HEK293 (cell line): ENCODE measurements around the gene URGCP.

Experiments used
- CTCF ChIA-PET: fragments of 350-600 bp; formaldehyde crosslinking; extraction: SDS; loops from one replicate; lab custom pipeline; 2021; ENCODE audit warnings: antibody characterized with exemption; lab: Yijun Ruan, JAX
- POLR2A ChIA-PET: fragments of 300-600 bp; formaldehyde crosslinking; extraction: SDS; loops from one replicate; lab custom pipeline; 2020; ENCODE audit warnings: antibody characterized with exemption, inconsistent platforms; lab: Yijun Ruan, JAX
- H3K27ac ChIP-seq: fragments of 200-500 bp; sonication (Bioruptor generic); 2 replicates; pipeline ENCODE4 v1.5.1; 2014; ENCODE audit warnings: low read depth, low read length, control low read depth, inconsistent platforms; ENCODE audit errors: extremely low read depth
- H3K36me3 ChIP-seq, 2 experiments: fragments of 200-500 bp in 1 of 2; sonication (Bioruptor generic) in 1 of 2; 1 replicate in 1 of 2; 2 replicates in 1 of 2; pipeline ENCODE4 v1.5.1; 2014 to 2017; ENCODE audit warnings: inconsistent platforms in 2 of 2, low read length in 2 of 2; ENCODE audit not compliant: control insufficient read depth in 2 of 2, insufficient read depth in 1 of 2
- H3K4me1 ChIP-seq: fragments of 200-500 bp; sonication (Bioruptor generic); 2 replicates; pipeline ENCODE4 v1.5.1; 2014; ENCODE audit warnings: mild to moderate bottlenecking, low read length, inconsistent platforms; ENCODE audit not compliant: control insufficient read depth, insufficient read depth
- H3K4me3 ChIP-seq: 2 replicates; pipeline ENCODE4 v1.5.1; 2011; ENCODE audit warnings: low read depth, mild to moderate bottlenecking, control low read depth, low read length, moderate library complexity
- H3K9me3 ChIP-seq: fragments of 200-500 bp; sonication (Bioruptor generic); 2 replicates; pipeline ENCODE4 v1.5.1; 2014; ENCODE audit warnings: low read depth, low read length, inconsistent platforms; ENCODE audit not compliant: control insufficient read depth, insufficient read depth
- GLI4 ChIP-seq: fragments of 450-650 bp; formaldehyde crosslinking; IDR thresholded peaks from 2 replicates; pipeline ENCODE4 v1.5.1; 2016; ENCODE audit warnings: missing biosample characterization, missing genetic modification characterization
- HOXA7 ChIP-seq: sonication (generic); formaldehyde crosslinking; IDR thresholded peaks from 2 replicates; pipeline ENCODE4 v1.8.1; 2022; ENCODE audit warnings: missing genetic modification reagents, borderline replicate concordance
- ZBTB17 ChIP-seq: fragments of 450-650 bp; formaldehyde crosslinking; IDR thresholded peaks from 2 replicates; pipeline ENCODE4 v1.5.1; 2016; ENCODE audit warnings: missing biosample characterization, missing genetic modification characterization
- ZBTB21 ChIP-seq: fragments of 450-650 bp; formaldehyde crosslinking; IDR thresholded peaks from 2 replicates; pipeline ENCODE4 v1.5.1; 2017; ENCODE audit warnings: missing biosample characterization, missing genetic modification characterization
- ZBTB48 ChIP-seq: fragments of 450-650 bp; formaldehyde crosslinking; IDR thresholded peaks from 2 replicates; pipeline ENCODE4 v1.5.1; 2016; ENCODE audit warnings: missing biosample characterization, missing genetic modification characterization
- ZBTB7A ChIP-seq: fragments of 450-650 bp; formaldehyde crosslinking; IDR thresholded peaks from 2 replicates; pipeline ENCODE4 v1.5.1; 2016; ENCODE audit warnings: low read depth, missing biosample characterization, missing genetic modification characterization
- ZBTB8A ChIP-seq: fragments of 450-650 bp; formaldehyde crosslinking; IDR thresholded peaks from 2 replicates; pipeline ENCODE4 v1.5.1; 2016; ENCODE audit warnings: missing biosample characterization, missing genetic modification characterization
- ZNF121 ChIP-seq: fragments of 450-650 bp; formaldehyde crosslinking; IDR thresholded peaks from 2 replicates; pipeline ENCODE4 v1.5.1; 2016; ENCODE audit warnings: missing biosample characterization, missing genetic modification characterization
- ZNF423 ChIP-seq: fragments of 450-650 bp; formaldehyde crosslinking; IDR thresholded peaks from 2 replicates; pipeline ENCODE4 v1.5.1; 2016; ENCODE audit warnings: missing biosample characterization, missing genetic modification characterization
- ZNF473 ChIP-seq: fragments of 450-650 bp; formaldehyde crosslinking; IDR thresholded peaks from 2 replicates; pipeline ENCODE4 v1.5.1; 2017; ENCODE audit warnings: missing biosample characterization, missing genetic modification characterization
- ZNF501 ChIP-seq: fragments of 450-650 bp; formaldehyde crosslinking; IDR thresholded peaks from 2 replicates; pipeline ENCODE4 v1.5.1; 2016; ENCODE audit warnings: missing biosample characterization, missing genetic modification characterization
- ZNF514 ChIP-seq: fragments of 450-650 bp; formaldehyde crosslinking; IDR thresholded peaks from 2 replicates; pipeline ENCODE4 v1.5.1; 2016; ENCODE audit warnings: missing biosample characterization, missing genetic modification characterization
- ZNF626 ChIP-seq: fragments of 450-650 bp; sonication (Bioruptor Pico); formaldehyde crosslinking; IDR thresholded peaks from 2 replicates; pipeline ENCODE4 v1.5.1; 2018; ENCODE audit warnings: missing biosample characterization, missing genetic modification characterization, inconsistent platforms
- ZNF654 ChIP-seq: fragments of 450-650 bp; formaldehyde crosslinking; IDR thresholded peaks from 2 replicates; pipeline ENCODE4 v1.5.1; 2016; ENCODE audit warnings: low read depth, missing biosample characterization, missing genetic modification characterization
- ZNF658 ChIP-seq: fragments of 450-650 bp; formaldehyde crosslinking; IDR thresholded peaks from 2 replicates; pipeline ENCODE4; 2016; ENCODE audit warnings: missing biosample characterization, missing genetic modification characterization
- ZNF664 ChIP-seq: fragments of 450-650 bp; formaldehyde crosslinking; IDR thresholded peaks from 2 replicates; pipeline ENCODE4 v1.5.1; 2016; ENCODE audit warnings: missing biosample characterization, missing genetic modification characterization
- ZNF777 ChIP-seq: fragments of 450-650 bp; formaldehyde crosslinking; IDR thresholded peaks from 2 replicates; pipeline ENCODE4 v1.5.1; 2017; ENCODE audit warnings: missing biosample characterization, missing genetic modification characterization, borderline replicate concordance
- ZSCAN16 ChIP-seq: fragments of 450-650 bp; formaldehyde crosslinking; IDR thresholded peaks from 2 replicates; pipeline ENCODE4 v1.5.1; 2016; ENCODE audit warnings: missing biosample characterization, missing genetic modification characterization
- TF ChIP-seq, protein P1 (sequence below): fragments of 450-650 bp; formaldehyde crosslinking; IDR thresholded peaks from 2 replicates; pipeline ENCODE4 v1.5.1; 2016; ENCODE audit warnings: missing biosample characterization, missing genetic modification characterization
- TF ChIP-seq, protein P2 (sequence below): fragments of 450-650 bp; formaldehyde crosslinking; IDR thresholded peaks from 2 replicates; pipeline ENCODE4; 2016; ENCODE audit warnings: missing biosample characterization, missing genetic modification characterization
- TF ChIP-seq, protein P3 (sequence below): fragments of 450-650 bp; formaldehyde crosslinking; IDR thresholded peaks from 2 replicates; pipeline ENCODE4 v1.5.1; 2016; ENCODE audit warnings: missing biosample characterization, missing genetic modification characterization

The URGCP gene

DNA sequence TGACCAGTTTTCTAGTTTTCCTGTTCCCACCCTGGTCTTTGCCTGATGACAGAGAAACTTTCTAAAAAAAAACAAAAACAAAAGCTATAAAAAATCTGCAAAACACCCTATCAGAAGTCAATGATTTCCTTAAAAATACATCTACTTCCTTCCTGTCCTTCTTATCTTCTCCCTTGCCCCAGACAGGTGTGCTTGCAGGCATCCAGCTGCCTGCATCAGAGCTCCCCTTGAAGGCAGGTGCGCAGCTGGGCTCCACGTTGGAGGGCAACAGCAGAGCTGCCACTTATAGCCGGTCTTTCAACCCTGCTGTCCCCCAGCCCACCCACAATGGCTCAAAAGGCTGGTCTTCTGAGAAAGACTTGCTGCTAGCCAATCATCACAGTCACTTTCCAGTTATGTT, 49.6 kb upstream of the URGCP start (continued):
- TF ChIP-seq ZNF658 (tag by site-specific recombination) (no peak), ZNF664 (no peak), ZBTB7A (tag by site-specific recombination) (no peak), ZNF777 (no peak)

DNA sequence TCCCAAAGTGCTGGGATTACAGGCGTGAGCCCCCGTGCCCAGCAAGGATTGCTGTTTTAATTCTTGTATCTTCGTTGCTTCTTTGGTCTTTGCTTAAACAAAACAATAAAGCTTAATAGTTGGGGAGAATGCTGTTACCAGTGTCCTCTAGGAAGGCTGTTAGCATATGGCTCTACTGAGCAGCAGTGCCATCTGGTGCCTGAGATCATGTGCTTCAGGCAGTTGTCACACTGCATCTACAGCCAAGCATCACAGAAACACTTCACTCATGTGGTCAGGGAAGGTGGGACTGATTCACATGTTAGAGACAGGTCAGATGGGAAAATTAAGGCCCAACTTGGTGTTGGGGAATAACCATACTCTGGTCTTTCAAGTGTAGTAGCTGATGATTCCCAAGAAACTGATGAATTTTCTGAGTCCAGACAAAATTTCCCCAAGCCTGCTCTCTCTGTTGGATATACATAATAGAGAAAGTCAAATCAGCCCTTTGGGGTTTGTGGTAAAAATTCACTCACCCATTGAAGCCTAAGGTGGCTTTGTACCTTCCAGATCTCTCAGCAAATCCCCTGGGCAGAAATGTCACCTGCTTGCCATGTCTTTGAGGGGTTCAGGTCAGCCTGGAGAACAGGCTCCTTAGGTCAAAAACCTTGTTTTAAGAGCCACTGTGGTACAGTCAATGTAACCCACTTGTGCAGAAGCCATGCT, 48.3 kb upstream of the URGCP start:
- H3K27ac ChIP-seq = no peak overlapping the region
- TF ChIP-seq ZNF121 (tag by site-specific recombination) (no peak), ZSCAN16 (tag by site-specific recombination) (no peak), ZBTB8A (tag by site-specific recombination) (no peak), ZNF654 (peak; percentile 62), ZNF626 (tag by site-specific recombination) (no peak), GLI4 (tag by site-specific recombination) (no peak)
- TF ChIP-seq, protein P1, sequence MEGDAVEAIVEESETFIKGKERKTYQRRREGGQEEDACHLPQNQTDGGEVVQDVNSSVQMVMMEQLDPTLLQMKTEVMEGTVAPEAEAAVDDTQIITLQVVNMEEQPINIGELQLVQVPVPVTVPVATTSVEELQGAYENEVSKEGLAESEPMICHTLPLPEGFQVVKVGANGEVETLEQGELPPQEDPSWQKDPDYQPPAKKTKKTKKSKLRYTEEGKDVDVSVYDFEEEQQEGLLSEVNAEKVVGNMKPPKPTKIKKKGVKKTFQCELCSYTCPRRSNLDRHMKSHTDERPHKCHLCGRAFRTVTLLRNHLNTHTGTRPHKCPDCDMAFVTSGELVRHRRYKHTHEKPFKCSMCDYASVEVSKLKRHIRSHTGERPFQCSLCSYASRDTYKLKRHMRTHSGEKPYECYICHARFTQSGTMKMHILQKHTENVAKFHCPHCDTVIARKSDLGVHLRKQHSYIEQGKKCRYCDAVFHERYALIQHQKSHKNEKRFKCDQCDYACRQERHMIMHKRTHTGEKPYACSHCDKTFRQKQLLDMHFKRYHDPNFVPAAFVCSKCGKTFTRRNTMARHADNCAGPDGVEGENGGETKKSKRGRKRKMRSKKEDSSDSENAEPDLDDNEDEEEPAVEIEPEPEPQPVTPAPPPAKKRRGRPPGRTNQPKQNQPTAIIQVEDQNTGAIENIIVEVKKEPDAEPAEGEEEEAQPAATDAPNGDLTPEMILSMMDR (tag by site-specific recombination) = peak; percentile 74
- TF ChIP-seq, all 188 proteins: peak for 2
- Histone ChIP-seq H3K36me3 (peaks cover 0 to 16% of the 10 kb centered on the region in 2 experiments; a peak in 2 of 3 replicates), H3K9me3 (no peaks in the 10 kb centered on the region), H3K4me1 (no peaks in the 10 kb centered on the region), H3K4me3 (no peak overlapping the region)
- ChIA-PET CTCF (interaction anchor here (0.6 to 1.8 kb wide), 6 partner anchors 10 to 261 kb away, joined by 3 to 12 read pairs (median 4); no protein-coding TSS in a partner anchor), POLR2A (no interaction called here)

DNA sequence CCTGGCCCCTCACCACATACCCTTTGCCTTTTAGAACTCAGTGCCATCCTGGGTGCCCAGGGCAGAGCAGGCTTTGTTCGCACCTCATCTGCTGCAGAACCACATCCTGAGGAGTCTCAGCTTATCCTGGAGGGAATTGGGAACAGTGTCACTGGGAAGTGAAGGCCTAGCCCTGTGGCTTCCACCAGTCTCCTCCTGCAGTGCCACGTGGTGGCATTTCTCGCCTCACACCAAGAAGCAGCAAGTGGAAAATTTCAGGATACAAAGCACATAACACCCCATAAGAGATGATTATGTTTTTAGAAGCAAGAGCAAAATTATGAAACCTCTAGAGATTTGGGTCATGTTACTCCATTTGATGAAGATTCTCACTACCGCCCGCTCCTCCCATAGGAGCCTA, 46.7 kb upstream of the URGCP start:
- POLR2A ChIA-PET = no interaction called here
- peaks cover 0 to 16% of the 10 kb centered on the region in 2 experiments; a peak in 2 of 3 replicates for H3K36me3 ChIP-seq
- H3K4me1 ChIP-seq = no peaks in the 10 kb centered on the region
- no peaks in the 10 kb centered on the region for H3K9me3 ChIP-seq
- H3K4me3 ChIP-seq = no peak overlapping the region
- TF ChIP-seq ZNF501 (tag by site-specific recombination) (no peak), HOXA7 (CRISPR knock-in tag) (no peak), ZNF514 (tag by site-specific recombination) (no peak), ZNF423 (tag by site-specific recombination) (no peak), ZNF473 (tag by site-specific recombination) (no peak), ZBTB17 (tag by site-specific recombination) (no peak), ZBTB21 (no peak), ZBTB48 (tag by site-specific recombination) (no peak)
- TF ChIP-seq, protein P2, sequence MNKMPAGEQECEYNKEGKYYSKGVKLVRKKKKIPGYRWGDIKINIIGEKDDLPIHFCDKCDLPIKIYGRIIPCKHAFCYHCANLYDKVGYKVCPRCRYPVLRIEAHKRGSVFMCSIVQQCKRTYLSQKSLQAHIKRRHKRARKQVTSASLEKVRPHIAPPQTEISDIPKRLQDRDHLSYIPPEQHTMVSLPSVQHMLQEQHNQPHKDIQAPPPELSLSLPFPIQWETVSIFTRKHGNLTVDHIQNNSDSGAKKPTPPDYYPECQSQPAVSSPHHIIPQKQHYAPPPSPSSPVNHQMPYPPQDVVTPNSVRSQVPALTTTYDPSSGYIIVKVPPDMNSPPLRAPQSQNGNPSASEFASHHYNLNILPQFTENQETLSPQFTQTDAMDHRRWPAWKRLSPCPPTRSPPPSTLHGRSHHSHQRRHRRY (tag by site-specific recombination) = no peak
- TF ChIP-seq, protein P3, sequence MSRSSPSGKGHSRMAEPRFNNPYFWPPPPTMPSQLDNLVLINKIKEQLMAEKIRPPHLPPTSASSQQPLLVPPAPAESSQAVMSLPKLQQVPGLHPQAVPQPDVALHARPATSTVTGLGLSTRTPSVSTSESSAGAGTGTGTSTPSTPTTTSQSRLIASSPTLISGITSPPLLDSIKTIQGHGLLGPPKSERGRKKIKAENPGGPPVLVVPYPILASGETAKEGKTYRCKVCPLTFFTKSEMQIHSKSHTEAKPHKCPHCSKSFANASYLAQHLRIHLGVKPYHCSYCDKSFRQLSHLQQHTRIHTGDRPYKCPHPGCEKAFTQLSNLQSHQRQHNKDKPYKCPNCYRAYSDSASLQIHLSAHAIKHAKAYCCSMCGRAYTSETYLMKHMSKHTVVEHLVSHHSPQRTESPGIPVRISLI (tag by site-specific recombination) = no peak
- CTCF ChIA-PET = interaction anchor here (0.6 to 0.7 kb wide), 2 partner anchors 313 to 1681 kb away, joined by 3 read pairs; no protein-coding TSS in a partner anchor
- H3K27ac ChIP-seq = no peak overlapping the region
